GM12878 (cell line): Measurements from ENCODE around the gene ZNF367. TPM values are rescaled to one million over a fixed set of nuclear protein-coding genes. Genes with fewer than 3 reads are reported as not detected.
A peak's percentile ranks its signal among the peaks of the same experiment; 100 is the strongest.

ENCODE experiments used
- ATF7 ChIP-seq: fragments of 450-650 bp; IDR thresholded peaks from 2 replicates; pipeline ENCODE4 v1.6.1; 2016; ENCODE audit warnings: low read depth, mild to moderate bottlenecking
- CEBPZ ChIP-seq: fragments of 150-350 bp; IDR thresholded peaks from 2 replicates; pipeline ENCODE4 v1.6.1; 2016; ENCODE audit warnings: low read depth, low read length
- CREB1 ChIP-seq: IDR thresholded peaks from 2 replicates; pipeline ENCODE4 v1.6.1; 2012; ENCODE audit warnings: low read depth, mild to moderate bottlenecking, inconsistent platforms
- EGR1 ChIP-seq, 2 experiments: IDR thresholded peaks; 1 replicate in 1 of 2; 2 replicates in 1 of 2; pipeline ENCODE4 v1.6.1; 2011 to 2012; ENCODE audit warnings: low read depth in 2 of 2, low read length in 2 of 2, borderline replicate concordance in 1 of 2, mild to moderate bottlenecking in 1 of 2, moderate library complexity in 1 of 2
- FOXM1 ChIP-seq: IDR thresholded peaks from 2 replicates; pipeline ENCODE4 v1.6.1; 2012; ENCODE audit warnings: low read depth, mild to moderate bottlenecking, inconsistent platforms, low read length, moderate library complexity
- IRF5 ChIP-seq: fragments of 450-650 bp; IDR thresholded peaks from 2 replicates; pipeline ENCODE4 v1.6.1; 2017; ENCODE audit warnings: borderline replicate concordance
- KLF5 ChIP-seq: fragments of 450-650 bp; IDR thresholded peaks from 2 replicates; pipeline ENCODE4 v1.6.1; 2014; ENCODE audit warnings: mild to moderate bottlenecking; ENCODE audit not compliant: partially characterized antibody
- MEF2A ChIP-seq: IDR thresholded peaks from 2 replicates; pipeline ENCODE4 v1.6.1; 2011; ENCODE audit warnings: low read depth, mild to moderate bottlenecking, low read length, moderate library complexity; ENCODE audit not compliant: insufficient read depth
- MLLT1 ChIP-seq: fragments of 450-650 bp; IDR thresholded peaks from 2 replicates; pipeline ENCODE4 v1.6.1; 2016; ENCODE audit warnings: mild to moderate bottlenecking
- NBN ChIP-seq: fragments of 450-650 bp; IDR thresholded peaks from 2 replicates; pipeline ENCODE4 v1.6.1; 2016
- PBX3 ChIP-seq: IDR thresholded peaks from 2 replicates; pipeline ENCODE4 v1.6.1; 2011; ENCODE audit warnings: mild to moderate bottlenecking, low read depth, low read length, moderate library complexity; ENCODE audit not compliant: insufficient replicate concordance
- POLR2AphosphoS5 ChIP-seq: IDR thresholded peaks from 2 replicates; pipeline ENCODE4 v1.6.1; 2011; ENCODE audit warnings: mild to moderate bottlenecking, low read length, inconsistent platforms
- SMARCA5 ChIP-seq: fragments of 450-650 bp; IDR thresholded peaks from 2 replicates; pipeline ENCODE4 v1.6.1; 2017; ENCODE audit warnings: mild to moderate bottlenecking
- SREBF2 ChIP-seq: IDR thresholded peaks from 2 replicates; pipeline ENCODE4 v1.6.1; 2012; ENCODE audit warnings: mild to moderate bottlenecking, low read length
- TAF1 ChIP-seq: IDR thresholded peaks from 2 replicates; pipeline ENCODE4 v1.6.1; 2011; ENCODE audit warnings: mild to moderate bottlenecking, low read depth, low read length, borderline replicate concordance
- TCF7 ChIP-seq: IDR thresholded peaks from 2 replicates; pipeline ENCODE4 v1.6.1; 2014; ENCODE audit warnings: antibody characterized with exemption, borderline replicate concordance
- polyA plus RNA-seq, 11 experiments: library from polyadenylated mRNA; depleted of rRNA in 4 of 11; unstranded in 6 of 11; stranded (reverse) in 5 of 11; fragments of >200 nt; fragmentation: Nextera tagmentation in 4 of 11; fragmentation: Illumina TruSeq in 1 of 11; extraction: Ambion mirVana in 4 of 11; extraction: Trizol in 1 of 11; gene quantifications; 1 replicate in 1 of 11; 2 replicates in 10 of 11; pipeline versions ENCODE4 v1.2.1 to v1.2.3, GENCODE V29; 2011 to 2016; ENCODE audit warnings: inconsistent platforms in 2 of 11, missing spikeins in 2 of 11, low read depth in 1 of 11
- total RNA-seq, 4 experiments: library from RNA; depleted of rRNA in 3 of 4; stranded (reverse); fragments of >200 nt in 3 of 4; fragmentation: Illumina TruSeq in 1 of 4; extraction: Trizol in 1 of 4; gene quantifications; 2 replicates each; pipeline versions ENCODE4 v1.2.1 to v1.2.3, GENCODE V29; 2013 to 2021
- TF ChIP-seq, protein P1 (sequence below): fragments of 450-650 bp; IDR thresholded peaks from 2 replicates; pipeline ENCODE4 v1.6.1; 2017; ENCODE audit warnings: mild to moderate bottlenecking
- TF ChIP-seq, protein P2 (sequence below): fragments of 150-350 bp; IDR thresholded peaks from 2 replicates; pipeline ENCODE4 v1.6.1; 2014; ENCODE audit warnings: mild to moderate bottlenecking, low read depth, low read length

Gene ZNF367
- total and polyA plus RNA-seq, 10 of the 15 experiments (the other 5 are each of a cell fraction or from before 2014, with no cell fraction given) = 2.9 to 16.3 (median 11.1) TPM

- TF ChIP-seq, protein P1, sequence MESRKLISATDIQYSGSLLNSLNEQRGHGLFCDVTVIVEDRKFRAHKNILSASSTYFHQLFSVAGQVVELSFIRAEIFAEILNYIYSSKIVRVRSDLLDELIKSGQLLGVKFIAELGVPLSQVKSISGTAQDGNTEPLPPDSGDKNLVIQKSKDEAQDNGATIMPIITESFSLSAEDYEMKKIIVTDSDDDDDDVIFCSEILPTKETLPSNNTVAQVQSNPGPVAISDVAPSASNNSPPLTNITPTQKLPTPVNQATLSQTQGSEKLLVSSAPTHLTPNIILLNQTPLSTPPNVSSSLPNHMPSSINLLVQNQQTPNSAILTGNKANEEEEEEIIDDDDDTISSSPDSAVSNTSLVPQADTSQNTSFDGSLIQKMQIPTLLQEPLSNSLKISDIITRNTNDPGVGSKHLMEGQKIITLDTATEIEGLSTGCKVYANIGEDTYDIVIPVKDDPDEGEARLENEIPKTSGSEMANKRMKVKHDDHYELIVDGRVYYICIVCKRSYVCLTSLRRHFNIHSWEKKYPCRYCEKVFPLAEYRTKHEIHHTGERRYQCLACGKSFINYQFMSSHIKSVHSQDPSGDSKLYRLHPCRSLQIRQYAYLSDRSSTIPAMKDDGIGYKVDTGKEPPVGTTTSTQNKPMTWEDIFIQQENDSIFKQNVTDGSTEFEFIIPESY = no peak
- no peak for TF ChIP-seq KLF5
- peak; percentile 28; the same call in 1 of the 2 replicates for TF ChIP-seq FOXM1
- no peak for TF ChIP-seq SREBF2
- no peak for TF ChIP-seq EGR1 (IDR thresholded peaks at IDR 0.05; ENCODE audit: borderline replicate concordance in 1 of 2, low read depth in 2 of 2, low read length in 2 of 2)
- no peak for TF ChIP-seq TCF7
- TF ChIP-seq ATF7 = no peak
- peak; percentile 98 for TF ChIP-seq PBX3
- peak; percentile 75 for TF ChIP-seq POLR2AphosphoS5
- peak; percentile 50 for TF ChIP-seq CREB1
- TF ChIP-seq, protein P2, sequence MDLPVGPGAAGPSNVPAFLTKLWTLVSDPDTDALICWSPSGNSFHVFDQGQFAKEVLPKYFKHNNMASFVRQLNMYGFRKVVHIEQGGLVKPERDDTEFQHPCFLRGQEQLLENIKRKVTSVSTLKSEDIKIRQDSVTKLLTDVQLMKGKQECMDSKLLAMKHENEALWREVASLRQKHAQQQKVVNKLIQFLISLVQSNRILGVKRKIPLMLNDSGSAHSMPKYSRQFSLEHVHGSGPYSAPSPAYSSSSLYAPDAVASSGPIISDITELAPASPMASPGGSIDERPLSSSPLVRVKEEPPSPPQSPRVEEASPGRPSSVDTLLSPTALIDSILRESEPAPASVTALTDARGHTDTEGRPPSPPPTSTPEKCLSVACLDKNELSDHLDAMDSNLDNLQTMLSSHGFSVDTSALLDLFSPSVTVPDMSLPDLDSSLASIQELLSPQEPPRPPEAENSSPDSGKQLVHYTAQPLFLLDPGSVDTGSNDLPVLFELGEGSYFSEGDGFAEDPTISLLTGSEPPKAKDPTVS = no peak
- 0 out of 2 replicates have a peak, but pooled peaks have one; percentile 44 for TF ChIP-seq NBN
- TF ChIP-seq CEBPZ = no peak
- no peak for TF ChIP-seq MLLT1
- TF ChIP-seq TAF1 = peak; percentile 53; the same call in 1 of the 2 replicates
- 0 out of 2 replicates have a peak, but pooled peaks have one; percentile 7 for TF ChIP-seq MEF2A
- TF ChIP-seq IRF5 = no peak
- TF ChIP-seq SMARCA5 = no peak
Observed at GRCh38 chr9:96418083-96418919, at the start of gene ZNF367 (continued).
